ENCODE data around the gene GTF2IRD2.
"Not testable (repeated sequence)": the region's sequence is repeated elsewhere in the genome, so short reads cannot be mapped to it uniquely, and the experiment has no call there.

Gene GTF2IRD2

DNA sequence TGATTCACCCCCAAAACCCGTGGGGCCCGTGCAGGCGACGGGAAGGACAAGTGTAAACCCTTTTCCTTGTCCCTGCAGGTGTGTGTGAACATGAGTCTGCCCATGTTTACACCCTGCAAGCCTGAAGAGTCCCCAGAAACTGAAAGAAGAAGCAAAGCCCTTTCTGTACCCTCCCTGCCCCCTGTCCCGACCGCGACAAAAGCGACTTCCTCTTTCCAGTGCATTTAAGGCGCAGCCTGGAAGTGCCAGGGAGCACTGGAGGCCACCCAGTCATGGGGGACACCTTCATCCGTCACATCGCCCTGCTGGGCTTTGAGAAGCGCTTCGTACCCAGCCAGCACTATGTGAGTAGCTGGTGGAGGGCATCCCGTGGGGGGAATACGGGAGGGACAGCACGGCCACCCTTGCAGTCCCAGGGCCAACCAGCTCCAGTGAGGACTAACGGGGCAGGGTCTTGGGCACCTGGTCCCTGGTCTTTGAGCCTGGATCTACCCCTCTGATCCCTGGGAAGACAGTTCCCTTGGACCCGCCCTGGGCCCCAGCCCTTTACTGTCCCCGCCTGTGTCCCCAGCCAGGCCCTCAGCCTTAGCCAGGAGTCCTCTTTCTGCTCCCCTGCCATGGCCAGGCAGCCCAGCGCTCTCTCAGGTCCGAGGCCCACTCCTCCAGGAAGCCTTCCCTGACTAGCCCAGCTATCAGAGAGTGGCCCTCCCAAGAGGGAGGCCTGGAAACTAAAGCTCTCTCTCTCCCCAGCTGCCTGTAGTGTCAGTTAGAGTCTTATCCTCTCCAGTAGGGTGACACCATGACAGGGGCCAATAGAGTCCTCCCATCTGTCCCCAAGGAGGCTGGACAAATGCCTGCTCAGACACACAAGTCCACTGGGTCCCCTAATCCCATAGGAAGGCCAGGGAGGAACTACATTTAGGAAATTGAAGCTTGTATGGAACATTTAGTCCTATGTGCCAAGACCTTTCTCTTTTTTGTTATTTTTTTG is 77.3 kb downstream of the GTF2IRD2 start, which contains the start of gene NCF1:
NCF1 (plus strand) TSS at position 252 of the 991 bp plus-strand sequence; CDS start at position 273, 21 bp downstream.
- not testable (repeated sequence) for H3K27me3 ChIP-seq; H3K4me3 ChIP-seq (ENCODE audit: low read depth in 1 of 2, low read length in 1 of 2); H3K36me3 ChIP-seq; H3K9me3 ChIP-seq
- H3K4me1 ChIP-seq (ENCODE audit: control insufficient read depth in 1 of 2, insufficient read depth in 1 of 2, low read depth in 1 of 2, low read length in 1 of 2), result peaks cover 7 to 16% of the 10 kb centered on the region in 2 experiments
- peak within 1 kb of the TSS; percentile 51 for H3K27ac ChIP-seq

GRCh38 chr7:74772093-74772492 is 79.3 kb downstream of the GTF2IRD2 start:
- peaks cover 14 to 21% of the 10 kb centered on the region in 2 experiments for H3K4me1 ChIP-seq (ENCODE audit: control insufficient read depth in 1 of 2, insufficient read depth in 1 of 2, low read depth in 1 of 2, low read length in 1 of 2)
- H3K4me3 ChIP-seq (ENCODE audit: low read depth in 1 of 2, low read length in 1 of 2); H3K27me3 ChIP-seq; H3K36me3 ChIP-seq; H3K9me3 ChIP-seq: not testable (repeated sequence)
- H3K27ac ChIP-seq, result peak overlapping the region; percentile 47

GRCh38 chr7:74770062-74770461 is 81.3 kb downstream of the GTF2IRD2 start:
- H3K27me3 ChIP-seq, H3K36me3 ChIP-seq: not testable (repeated sequence)
- H3K27ac ChIP-seq, result peak overlapping the region; percentile 76

DNA sequence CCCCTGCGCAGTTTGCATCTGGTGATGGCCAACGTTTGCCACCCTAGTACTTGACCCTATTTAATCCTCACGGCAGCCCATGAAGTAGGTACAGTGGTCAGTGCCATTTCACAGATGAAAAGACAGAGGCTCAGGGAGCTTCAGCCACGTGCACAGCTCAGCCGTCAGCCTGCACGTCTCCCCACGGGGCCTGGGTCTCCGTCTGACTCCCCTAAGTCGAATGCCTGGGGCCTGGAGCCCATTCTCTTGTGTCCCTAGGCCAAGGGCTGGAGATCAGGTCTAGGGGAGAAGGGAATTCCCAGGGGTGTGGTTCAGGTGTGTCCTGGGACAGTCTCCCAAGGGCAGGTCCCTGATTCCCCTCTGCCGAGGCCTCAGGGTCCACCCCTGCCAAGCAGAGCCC is 84.4 kb downstream of the GTF2IRD2 start:
- Histone ChIP-seq H3K4me1 (ENCODE audit: control insufficient read depth in 1 of 2, insufficient read depth in 1 of 2, low read depth in 1 of 2, low read length in 1 of 2) (peaks cover 16 to 29% of the 10 kb centered on the region in 2 experiments), H3K27ac (peak overlapping the region; percentile 85)
- not testable (repeated sequence) for H3K36me3 ChIP-seq; H3K4me3 ChIP-seq (ENCODE audit: low read depth in 1 of 2, low read length in 1 of 2); H3K27me3 ChIP-seq; H3K9me3 ChIP-seq

More at GRCh38 chr7:74770062-74770461, 81.3 kb downstream of the GTF2IRD2 start:
- Histone ChIP-seq H3K4me1 (ENCODE audit: control insufficient read depth in 1 of 2, insufficient read depth in 1 of 2, low read depth in 1 of 2, low read length in 1 of 2) (peaks cover 16 to 23% of the 10 kb centered on the region in 2 experiments), H3K4me3 (ENCODE audit: low read depth in 1 of 2, low read length in 1 of 2) (peak overlapping the region; percentile 25 to 47)
- H3K9me3 ChIP-seq, result not testable (repeated sequence)

GRCh38 chr7:74766509-74766908 is 84.9 kb downstream of the GTF2IRD2 start:
- H3K9me3 ChIP-seq; H3K27me3 ChIP-seq; H3K36me3 ChIP-seq; H3K4me3 ChIP-seq (ENCODE audit: low read depth in 1 of 2, low read length in 1 of 2): not testable (repeated sequence)
- Histone ChIP-seq H3K4me1 (ENCODE audit: control insufficient read depth in 1 of 2, insufficient read depth in 1 of 2, low read depth in 1 of 2, low read length in 1 of 2) (peaks cover 15 to 30% of the 10 kb centered on the region in 2 experiments), H3K27ac (peak overlapping the region; percentile 85)

GRCh38 chr7:74765205-74765918 is 86.0 kb downstream of the GTF2IRD2 start:
- Histone ChIP-seq H3K27ac (peak overlapping the region; percentile 61), H3K4me1 (ENCODE audit: control insufficient read depth in 1 of 2, insufficient read depth in 1 of 2, low read depth in 1 of 2, low read length in 1 of 2) (peaks cover 15 to 28% of the 10 kb centered on the region in 2 experiments)
- not testable (repeated sequence) for H3K27me3 ChIP-seq; H3K36me3 ChIP-seq; H3K9me3 ChIP-seq; H3K4me3 ChIP-seq (ENCODE audit: low read depth in 1 of 2, low read length in 1 of 2)

GRCh38 chr7:74758982-74759381 is 92.4 kb downstream of the GTF2IRD2 start:
- Histone ChIP-seq H3K4me1 (ENCODE audit: control insufficient read depth in 1 of 2, insufficient read depth in 1 of 2, low read depth in 1 of 2, low read length in 1 of 2) (peaks cover 4 to 10% of the 10 kb centered on the region in 2 experiments), H3K27ac (peak overlapping the region; percentile 77)
- not testable (repeated sequence) for H3K36me3 ChIP-seq; H3K27me3 ChIP-seq; H3K4me3 ChIP-seq (ENCODE audit: low read depth in 1 of 2, low read length in 1 of 2); H3K9me3 ChIP-seq

GRCh38 chr7:74758268-74758667 is 93.1 kb downstream of the GTF2IRD2 start:
- H3K4me1 ChIP-seq (ENCODE audit: control insufficient read depth in 1 of 2, insufficient read depth in 1 of 2, low read depth in 1 of 2, low read length in 1 of 2), result peaks cover 4 to 10% of the 10 kb centered on the region in 2 experiments
- not testable (repeated sequence) for H3K4me3 ChIP-seq (ENCODE audit: low read depth in 1 of 2, low read length in 1 of 2); H3K9me3 ChIP-seq; H3K27me3 ChIP-seq; H3K36me3 ChIP-seq; H3K27ac ChIP-seq

DNA sequence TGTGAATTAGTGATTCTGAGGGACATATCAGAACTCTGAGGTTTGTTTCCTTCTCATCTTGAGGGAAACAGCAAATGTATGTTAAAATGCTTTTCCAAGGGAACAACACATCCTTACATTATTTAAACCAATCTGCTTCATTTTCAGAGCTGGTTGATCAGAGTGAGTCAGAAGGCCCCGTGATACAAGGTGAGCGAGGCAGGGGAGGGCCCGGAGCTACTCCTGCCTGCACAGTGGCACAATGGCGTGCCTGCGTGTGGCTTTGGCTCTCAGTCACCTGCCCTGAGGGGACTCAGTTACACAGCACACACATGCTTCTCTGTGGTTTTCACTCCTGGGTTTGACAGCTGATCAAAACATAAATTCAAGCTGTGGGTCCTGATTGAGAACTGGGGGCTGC is 94.7 kb downstream of the GTF2IRD2 start:
- H3K4me1 ChIP-seq (ENCODE audit: control insufficient read depth in 1 of 2, insufficient read depth in 1 of 2, low read depth in 1 of 2, low read length in 1 of 2); H3K36me3 ChIP-seq; H3K9me3 ChIP-seq; H3K4me3 ChIP-seq (ENCODE audit: low read depth in 1 of 2, low read length in 1 of 2); H3K27me3 ChIP-seq: not testable (repeated sequence)
- H3K27ac ChIP-seq, result peak overlapping the region; percentile 58

DNA sequence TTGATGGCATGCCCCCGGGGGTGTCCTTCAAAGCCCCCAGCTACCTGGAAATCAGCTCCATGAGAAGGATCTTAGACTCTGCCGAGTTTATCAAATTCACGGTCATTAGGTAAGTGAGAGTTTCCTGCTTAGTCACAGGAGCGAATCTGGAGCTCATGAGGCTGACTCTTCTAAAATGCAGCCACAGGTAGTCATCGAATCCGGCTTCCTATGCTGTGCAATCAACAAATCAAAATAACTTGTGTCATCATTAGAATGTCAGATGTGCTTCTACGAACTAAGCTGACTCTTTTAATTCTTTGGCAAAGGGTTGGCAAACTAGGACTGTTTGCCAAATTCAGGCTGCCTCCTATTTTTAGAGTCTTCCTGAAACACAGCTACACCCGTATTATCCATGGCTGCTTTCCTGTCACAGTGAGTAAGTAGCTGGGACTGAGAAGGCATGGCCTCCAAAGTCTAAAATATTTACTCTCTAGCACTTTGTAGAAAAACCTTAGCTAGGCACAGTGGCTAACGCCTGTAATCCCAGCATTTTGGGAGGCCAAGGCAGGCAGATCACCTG is 97.4 kb downstream of the GTF2IRD2 start:
- not testable (repeated sequence) for H3K4me1 ChIP-seq (ENCODE audit: control insufficient read depth in 1 of 2, insufficient read depth in 1 of 2, low read depth in 1 of 2, low read length in 1 of 2); H3K4me3 ChIP-seq (ENCODE audit: low read depth in 1 of 2, low read length in 1 of 2); H3K27me3 ChIP-seq; H3K9me3 ChIP-seq; H3K36me3 ChIP-seq; H3K27ac ChIP-seq
